HG03175 (cell line): ENCODE results near the gene TUBGCP3.
"Not testable (repeated sequence)": the region's sequence is repeated elsewhere in the genome, so short reads cannot be mapped to it uniquely, and the experiment has no call there.

Experiments used
- ATAC-seq: cut with Tn5 transposase; IDR thresholded peaks from one replicate; pipeline ENCODE4 v1.9.1; 2021; ENCODE audit warnings: mild to moderate bottlenecking, moderate library complexity; ENCODE audit not compliant: unreplicated experiment

TUBGCP3 gene

GRCh38 chr13:112531263-112531794, 56.6 kb downstream of the TUBGCP3 start:
- no peak for ATAC-seq

GRCh38 chr13:112530861-112531260, 57.1 kb downstream of the TUBGCP3 start:
- no peak for ATAC-seq

- ATAC-seq = no peak
These were observed 58.7 kb downstream of the TUBGCP3 start for GRCh38 chr13:112529216-112529615.

GRCh38 chr13:112526146-112526853, 61.7 kb downstream of the TUBGCP3 start:
- ATAC-seq = no peak

- ATAC-seq = no peak
These were observed 62.5 kb downstream of the TUBGCP3 start for GRCh38 chr13:112525356-112525945.

GRCh38 chr13:112522578-112522977, 65.4 kb downstream of the TUBGCP3 start:
- ATAC-seq = no peak

GRCh38 chr13:112521073-112521685, 66.8 kb downstream of the TUBGCP3 start:
- no peak for ATAC-seq

GRCh38 chr13:112519517-112520060, 68.4 kb downstream of the TUBGCP3 start:
- ATAC-seq = no peak

GRCh38 chr13:112516218-112516617, 71.7 kb downstream of the TUBGCP3 start:
- no peak for ATAC-seq

GRCh38 chr13:112513761-112514160, 74.2 kb downstream of the TUBGCP3 start:
- ATAC-seq = no peak

- ATAC-seq = no peak
These were observed 76.8 kb downstream of the TUBGCP3 start for GRCh38 chr13:112510987-112511685.

- no peak for ATAC-seq
These were observed 77.8 kb downstream of the TUBGCP3 start for GRCh38 chr13:112510002-112510780.

- no peak for ATAC-seq
These were observed 78.8 kb downstream of the TUBGCP3 start for GRCh38 chr13:112509190-112509589.

- no peak for ATAC-seq
These were observed 81.9 kb downstream of the TUBGCP3 start for GRCh38 chr13:112506046-112506445.

GRCh38 chr13:112496166-112496565, 91.8 kb downstream of the TUBGCP3 start:
- no peak for ATAC-seq

GRCh38 chr13:112495465-112495864, 92.5 kb downstream of the TUBGCP3 start:
- ATAC-seq = no peak

GRCh38 chr13:112489199-112489598, 98.8 kb downstream of the TUBGCP3 start:
- ATAC-seq = no peak

GRCh38 chr13:112488343-112489050, 99.5 kb downstream of the TUBGCP3 start:
- ATAC-seq = not testable (repeated sequence)

- ATAC-seq = no peak
These were observed 100.8 kb downstream of the TUBGCP3 start for GRCh38 chr13:112487127-112487517.
